ENCODE data around the gene RNF114.

The RNF114 gene

DNA sequence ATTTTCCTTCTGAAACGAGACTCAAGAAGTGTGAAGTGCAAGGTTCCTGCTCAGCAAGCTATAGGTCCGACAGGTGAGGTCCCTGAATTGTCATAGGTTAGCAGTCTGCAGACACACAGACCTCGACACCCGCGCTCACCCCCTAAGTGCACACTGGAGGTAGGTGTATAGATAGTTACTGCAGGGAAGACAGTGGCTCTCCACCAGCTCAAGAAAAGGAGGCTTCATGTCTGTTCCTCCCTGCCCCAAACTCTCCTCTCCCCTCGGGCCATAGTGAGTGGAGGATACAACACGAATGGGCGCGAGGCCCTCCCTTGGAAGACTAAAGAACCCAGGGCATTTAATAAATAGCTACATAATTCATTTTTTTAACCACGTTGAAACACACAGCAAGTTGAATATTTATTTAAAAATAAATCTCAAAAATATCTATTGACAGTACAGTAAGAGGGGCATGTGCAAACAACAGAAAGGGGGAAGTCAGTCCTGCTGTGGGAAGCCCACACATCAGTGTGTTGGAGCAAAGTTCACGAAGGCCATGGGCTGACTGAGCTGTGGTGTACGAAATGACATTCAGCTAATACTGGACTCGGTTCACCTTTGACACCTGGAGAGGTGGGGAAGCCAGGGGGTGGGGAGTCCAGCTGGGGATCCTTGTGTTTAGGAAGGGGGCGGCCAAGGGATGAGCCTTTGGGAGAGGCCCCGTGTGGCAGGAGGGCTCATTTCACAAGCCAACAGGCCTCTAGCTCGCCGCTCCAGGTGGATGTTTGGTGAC is 31.6 kb upstream of the RNF114 start:
- no peak for DNase-seq

DNA sequence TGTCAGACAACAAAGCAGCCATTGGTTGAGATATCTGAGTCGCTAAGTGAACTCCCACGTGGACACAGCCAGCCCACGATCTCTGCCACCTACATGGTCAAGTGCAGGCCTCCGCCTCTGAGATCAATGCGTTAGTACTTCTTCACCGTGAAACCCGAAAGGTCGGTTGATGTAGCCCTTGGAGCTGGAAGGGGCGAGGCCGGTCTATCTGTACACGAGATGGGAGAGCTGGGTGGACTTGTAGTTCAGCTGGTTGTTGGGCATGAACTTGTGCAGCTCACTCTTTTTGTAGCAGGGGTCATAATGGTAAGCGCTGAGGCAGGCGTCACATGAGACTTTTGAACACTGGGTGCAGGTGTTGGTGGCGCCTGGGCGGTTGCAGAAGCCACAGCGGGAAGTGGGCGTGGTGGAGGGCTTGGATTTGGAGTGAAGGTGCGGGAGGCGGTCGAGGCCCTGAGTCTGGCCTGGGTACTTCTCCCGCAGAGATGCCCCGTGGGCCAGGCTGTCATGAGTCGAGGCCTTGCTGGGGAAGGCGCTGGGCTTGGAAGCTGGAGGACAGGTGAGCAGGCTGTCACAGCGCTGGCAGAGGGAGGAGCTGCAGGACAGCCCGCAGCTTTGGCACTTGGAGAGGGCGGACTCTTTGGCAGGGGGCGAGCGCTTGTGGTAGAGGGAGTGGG is 30.6 kb upstream of the RNF114 start:
- no peak for DNase-seq

DNA sequence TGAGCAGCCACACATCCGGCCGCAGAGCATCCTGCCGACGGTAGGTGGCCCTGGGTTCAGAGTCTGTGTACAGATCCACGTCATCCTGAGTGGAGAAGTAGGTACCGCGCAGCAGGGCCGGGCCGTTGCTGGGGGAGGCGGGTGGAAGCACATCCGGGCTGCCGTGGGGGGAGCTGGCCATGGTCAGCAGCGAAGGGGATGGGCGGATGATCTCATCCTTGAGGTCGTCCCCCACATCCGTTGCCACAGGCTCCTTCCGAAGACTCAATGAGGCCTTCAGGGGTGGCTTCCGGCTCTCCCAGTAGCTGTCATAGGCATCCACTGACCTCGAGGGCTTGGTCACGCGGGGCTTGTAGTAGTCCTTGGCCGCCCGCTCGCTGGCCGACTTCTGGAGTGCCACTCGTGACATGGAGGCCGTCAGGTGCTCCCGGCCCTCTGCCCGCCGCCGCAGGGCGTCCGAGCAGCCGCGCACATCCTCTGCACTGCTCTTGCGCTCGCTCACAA is 30.0 kb upstream of the RNF114 start:
- no peak for DNase-seq

DNA sequence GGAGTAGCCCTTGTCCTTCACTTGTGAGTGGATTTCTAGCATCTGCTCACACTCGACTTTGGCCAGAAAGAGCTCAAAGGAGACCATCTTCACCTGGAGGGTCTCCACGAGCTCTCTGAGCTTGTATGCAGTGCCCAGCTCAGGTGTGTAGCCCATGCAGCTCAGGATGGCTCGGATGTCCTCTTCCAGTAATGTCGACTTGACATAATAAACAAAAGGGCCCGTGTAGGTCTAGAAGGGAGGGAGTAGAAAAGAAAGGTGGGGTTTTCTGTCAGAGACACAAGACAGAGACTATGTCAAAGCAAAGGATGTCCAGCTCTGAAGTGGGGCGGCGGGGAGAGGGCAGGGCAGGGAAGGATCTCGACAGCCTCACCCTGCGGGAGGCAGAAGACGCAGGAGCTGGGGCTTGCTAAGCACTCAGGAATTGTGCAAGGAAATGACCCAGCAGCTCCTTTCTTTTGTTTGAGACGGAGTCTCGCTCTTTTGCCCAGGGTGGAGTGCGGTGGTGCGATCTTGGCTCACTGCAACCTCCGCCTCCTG is 29.5 kb upstream of the RNF114 start:
- no peak for DNase-seq

DNA sequence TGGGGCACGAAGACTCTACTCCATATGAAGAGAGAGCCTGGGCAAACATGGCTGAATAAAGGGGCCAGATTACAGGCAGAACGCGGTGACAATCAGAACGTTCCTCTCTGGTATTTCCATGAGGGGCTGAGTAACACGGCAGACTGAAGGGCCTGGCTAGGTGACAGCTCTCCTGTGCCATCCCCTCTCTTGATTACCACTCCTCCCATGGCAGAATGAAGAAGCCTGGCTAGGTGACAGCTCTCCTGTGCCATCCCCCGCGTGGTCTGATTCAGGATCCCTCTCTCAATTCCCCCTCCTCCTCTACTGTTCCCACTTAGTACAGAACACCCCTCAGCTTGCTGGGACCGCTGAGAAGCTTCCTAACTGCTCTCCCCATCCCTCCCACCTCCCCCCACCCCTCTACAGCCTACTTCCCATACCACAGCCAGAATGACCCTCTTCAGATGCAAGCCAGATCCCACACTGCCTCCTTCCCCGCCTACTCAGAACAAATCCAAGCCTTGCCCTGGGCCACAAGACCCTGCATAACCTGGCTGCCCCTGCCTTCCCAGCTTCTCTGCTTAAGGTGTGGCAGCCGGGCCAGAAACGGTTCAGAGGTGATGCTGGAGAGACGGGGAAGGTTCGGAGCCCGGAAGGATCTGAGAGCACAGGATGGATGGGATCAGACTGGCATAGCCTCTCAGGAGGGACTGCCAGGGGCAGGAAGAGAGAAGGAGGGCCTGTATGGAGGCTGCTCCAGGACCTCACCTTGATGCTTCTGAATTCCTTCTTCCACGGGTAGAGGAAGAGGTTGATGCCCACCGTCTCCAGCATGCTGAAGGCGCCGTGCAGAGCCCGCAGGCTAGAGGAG is 28.6 kb upstream of the RNF114 start:
- no peak for DNase-seq

DNA sequence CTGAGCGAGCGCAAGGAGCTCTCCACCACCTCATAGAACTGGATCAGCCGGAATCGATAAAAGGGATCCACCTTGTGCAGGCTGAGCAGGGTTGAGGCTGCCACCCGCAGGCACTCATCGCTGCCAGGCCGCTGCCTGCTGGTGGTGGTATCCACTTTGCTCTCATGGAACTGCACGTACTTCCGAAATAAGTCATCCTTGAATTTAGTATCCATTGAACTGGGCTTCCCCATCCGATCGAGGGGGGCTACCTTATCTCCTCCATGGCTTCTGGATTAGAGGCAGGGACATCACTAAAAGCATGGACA is 28.0 kb upstream of the RNF114 start:
- no peak for DNase-seq

DNA sequence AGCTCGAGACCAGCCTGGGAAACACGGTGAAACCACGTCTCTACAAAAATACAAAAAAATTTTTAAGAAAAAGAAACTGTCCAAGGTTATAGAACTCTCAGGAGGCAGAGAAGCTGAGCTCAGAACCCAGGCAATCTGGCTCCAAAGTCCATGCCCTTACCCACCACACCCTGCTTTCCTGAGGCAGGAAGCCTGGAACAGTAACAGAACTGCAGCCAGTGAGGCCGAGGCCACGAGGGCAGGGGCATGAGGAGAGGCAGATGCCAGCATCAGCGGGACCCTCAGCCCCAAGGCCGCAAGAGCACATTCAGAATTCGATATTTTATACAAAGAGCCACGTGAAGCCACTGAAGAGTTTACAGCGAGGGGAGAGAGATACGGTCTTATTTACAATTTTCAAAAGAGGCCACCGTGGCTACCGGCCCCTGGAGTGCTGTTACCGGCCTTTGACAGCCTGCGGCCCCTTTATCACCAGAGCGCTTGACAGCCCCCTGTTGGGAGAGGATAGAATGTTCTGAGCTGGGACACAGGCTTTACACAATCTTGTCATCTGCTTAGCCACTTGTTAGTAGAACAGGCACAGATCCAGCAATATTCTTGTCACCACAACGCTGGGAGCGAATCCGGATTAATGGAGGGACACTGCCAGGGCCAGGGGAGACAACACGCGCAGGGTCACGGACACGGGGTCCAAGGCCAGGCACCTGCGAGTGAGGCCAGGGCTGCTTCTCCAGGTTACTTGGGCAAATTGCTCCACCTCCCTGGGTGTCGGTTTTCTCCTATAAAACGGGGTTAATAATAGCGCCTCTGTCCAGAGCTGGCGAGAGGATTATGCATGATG is 26.5 kb upstream of the RNF114 start:
- no peak for DNase-seq

DNA sequence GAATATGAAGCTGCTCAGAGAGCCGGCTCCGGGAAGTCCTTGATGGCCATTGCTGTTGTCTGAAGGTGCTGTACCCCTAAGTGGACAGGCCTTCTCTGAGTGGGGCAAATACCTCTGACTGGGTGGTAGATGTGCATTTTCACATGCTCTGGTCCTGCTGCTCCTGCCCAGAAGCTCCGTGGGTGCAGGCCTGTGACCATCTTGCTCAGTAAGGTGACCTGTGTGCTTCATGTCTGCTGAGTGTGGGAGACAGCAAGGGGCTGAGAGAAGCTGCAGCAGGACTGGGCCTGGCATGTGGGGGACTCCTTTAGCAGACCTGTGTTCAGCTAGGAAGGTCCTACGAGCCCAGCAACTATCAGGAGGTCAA is 25.9 kb upstream of the RNF114 start:
- DNase-seq: no peak

DNA sequence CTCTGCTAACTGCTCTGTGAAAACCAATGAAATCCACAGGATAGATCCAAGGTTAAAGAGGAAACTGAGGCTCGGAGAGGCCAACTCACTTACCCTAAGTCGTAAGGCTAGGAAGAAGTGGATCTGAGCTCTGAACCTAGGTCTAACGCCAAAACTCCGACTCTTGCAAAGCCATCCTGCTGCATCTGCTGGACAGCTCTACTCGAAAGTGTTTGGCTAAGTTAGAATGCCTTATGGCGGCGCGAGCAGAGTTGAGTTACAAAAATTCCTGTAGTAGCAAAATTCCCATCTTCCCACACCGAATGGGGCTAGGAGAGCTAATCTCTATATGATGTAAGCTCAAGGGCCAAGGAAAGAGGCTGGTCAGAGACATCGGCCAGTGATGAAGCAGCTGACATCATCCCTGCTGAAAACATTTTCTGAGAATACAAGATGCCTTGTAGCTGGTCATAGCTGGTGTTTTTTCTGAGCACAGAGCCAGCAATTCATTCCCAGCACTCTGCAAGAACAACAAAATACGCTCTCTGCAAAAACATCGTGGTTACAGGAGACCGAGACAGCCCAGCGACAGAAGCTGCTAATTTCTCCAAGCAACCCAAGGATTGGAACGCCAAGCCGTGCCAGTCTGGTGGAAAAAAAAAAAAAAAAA is 22.7 kb upstream of the RNF114 start:
- DNase-seq: no peak

DNA sequence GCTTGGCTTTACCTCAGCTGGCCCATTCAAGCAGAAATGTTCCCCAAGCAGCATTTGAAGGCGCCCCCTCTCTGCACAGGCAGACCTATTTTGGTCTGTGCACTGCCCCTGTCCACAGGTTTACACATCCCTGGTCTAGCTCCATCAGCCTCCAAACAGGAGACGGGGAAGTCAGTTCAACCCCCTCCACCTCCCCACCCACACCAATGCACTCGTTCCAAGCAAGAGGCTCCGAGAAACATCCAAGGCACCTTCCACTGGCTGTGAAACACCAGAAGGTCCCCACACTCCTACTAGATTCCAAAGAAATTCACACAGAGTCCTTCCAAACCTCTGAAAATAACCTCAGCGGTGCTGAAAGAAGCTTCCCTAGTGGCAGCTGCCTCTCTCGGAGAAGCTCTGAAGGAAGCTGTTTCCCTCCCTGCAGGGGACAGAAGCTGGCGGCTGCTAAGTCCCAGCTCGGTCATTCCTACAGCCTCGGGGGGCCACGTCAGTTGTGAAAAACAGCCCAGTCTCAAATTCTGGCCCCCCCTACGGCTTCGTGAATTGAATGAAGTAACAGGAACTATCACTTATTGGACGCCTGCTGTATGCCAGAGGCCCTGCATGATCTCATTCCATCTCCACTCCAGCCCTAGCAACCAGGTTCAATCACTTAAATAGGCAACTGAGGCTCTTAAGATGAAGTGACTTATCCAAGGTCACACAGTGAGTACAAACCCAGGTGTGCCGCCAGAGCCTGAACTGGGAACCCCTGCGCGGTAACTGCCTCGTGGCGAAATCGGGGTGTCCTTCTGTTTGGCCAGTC is 21.7 kb upstream of the RNF114 start:
- peak in 1 of 2 experiments; percentile 21 for DNase-seq

DNA sequence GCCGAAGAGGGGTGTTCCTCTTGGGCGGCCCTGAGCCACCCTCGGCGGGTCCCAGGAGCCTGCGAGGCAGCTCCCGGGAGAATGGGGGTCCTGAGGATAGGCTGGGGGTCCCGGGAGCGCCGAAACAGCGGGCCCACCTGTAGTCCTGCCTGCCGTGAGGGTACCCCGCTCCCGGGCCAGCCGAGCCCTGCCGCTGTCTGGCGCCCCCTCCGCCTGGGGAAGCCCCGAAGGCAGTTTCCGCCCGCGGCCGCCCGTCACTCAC is 21.1 kb upstream of the RNF114 start:
- DNase-seq: no peak

DNA sequence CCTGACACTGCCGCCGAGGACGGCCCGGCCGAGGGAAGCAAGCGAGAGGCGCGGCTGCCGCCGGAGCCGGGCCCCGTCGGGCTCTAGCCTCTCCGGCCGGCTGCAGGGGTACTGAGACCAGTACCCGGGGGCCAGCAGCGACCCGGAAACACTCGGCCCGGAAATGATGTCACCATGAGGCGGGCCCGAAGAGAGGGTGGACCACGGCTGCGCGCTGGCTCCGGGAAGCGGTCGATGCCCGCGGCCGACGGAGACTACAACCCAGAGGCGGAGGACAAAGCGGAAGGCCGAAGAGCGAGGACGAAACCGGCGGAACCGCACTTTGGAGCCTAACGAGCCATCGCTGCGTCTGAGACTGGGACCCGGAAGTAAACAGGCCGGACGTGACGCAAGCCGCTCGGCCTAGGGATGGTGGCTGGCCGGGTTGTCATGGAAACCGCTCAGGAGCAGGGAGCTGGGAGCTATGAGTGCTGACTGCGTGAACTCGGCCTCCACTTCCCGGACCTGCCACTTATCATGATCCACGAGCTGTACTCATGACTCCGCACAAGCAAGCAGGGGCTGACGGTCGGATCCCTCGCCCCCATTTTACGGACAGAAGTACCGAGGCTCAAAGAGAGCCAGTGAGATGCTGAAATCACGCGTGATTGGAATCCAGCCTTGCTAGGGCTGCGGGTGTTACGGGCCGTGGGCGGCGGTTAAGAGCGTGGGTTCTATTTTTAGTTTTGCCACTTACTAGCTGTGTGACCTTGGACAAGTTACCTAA is 20.6 kb upstream of the RNF114 start, which contains the start of gene SPATA2:
Gene SPATA2, minus strand, starts transcription at position 150 of the 766 bp plus-strand sequence. CDS start 7,039 bp downstream, outside the sequence.
- peak; percentile 95 for DNase-seq

DNA sequence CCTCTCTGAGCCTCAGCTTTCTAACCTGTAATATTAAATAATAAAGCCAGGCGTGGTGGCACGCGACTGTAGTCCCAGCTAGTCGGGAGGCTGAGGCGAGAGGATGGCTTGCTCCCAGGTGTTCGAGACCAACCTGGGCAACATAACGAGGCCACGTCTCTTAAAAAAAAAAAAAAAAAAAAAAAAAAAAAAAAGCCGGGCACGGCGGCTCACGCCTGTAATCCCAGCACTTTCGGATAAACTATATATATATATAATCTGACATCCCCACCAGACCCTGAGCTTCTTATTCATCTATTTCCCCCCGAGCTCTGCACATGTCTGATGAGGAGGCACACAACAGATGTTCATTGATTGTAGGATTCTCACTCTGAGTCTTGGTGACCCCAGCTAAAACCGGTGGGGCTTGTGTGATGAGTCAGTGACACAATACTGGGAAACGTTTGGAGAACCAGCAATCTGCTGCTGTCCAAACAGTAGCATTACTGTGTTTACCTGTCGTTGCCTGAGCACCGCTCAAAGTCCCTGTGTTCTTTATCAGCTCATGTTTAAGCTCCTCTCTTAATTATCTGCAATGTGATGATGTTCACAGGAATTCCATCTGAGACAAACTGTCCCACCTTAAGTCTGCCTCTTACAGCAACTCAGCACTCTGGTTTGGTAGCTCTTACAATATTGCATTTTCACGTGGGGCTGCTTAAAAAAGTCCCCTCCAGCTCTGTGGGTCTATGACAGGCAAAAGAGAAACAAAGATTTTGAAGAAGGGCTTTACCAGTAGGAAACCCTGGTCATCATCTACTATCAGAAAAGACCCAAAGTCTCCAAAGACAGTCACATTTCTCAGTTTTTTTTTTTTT is 19.8 kb upstream of the RNF114 start:
- DNase-seq: peak in 1 of 2 experiments; percentile 41

DNA sequence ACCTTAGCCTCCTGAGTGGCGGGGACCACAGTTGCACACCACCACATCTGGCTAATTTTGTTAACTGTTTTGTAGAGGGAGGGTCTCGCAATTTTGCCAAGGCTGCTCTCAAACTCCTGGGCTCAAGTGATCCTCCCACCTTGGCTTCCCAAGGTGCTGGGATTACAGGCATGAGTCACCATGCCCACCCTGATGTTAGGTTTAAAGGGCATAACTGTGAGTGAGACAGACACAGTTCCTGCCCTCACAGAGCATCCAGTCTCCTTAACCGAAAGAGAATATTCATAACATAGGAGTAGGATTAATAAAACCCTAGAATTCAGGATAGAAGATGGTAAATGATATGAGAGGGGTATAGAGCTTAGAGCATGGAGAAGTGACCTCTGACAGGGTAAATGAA is 17.8 kb upstream of the RNF114 start:
- DNase-seq: no peak

DNA sequence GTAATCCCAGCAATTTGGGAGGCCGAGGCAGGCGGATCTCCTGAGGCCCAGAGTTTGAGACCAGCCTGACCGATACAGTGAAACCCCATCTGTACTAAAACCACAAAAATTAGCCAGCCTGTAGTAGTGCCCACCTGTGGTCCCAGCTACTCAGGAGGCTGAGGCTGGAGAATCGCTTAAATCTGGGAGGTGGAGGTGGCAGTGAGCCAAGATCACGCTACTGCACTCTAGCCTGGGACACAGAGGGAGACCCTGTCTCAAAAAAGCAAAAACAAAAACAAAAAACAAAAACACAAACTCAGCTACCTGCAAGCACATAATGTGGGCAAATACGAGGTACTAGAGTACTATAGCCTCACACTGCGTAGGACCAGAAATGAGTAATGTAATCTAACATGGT is 17.2 kb upstream of the RNF114 start:
- DNase-seq: no peak

DNA sequence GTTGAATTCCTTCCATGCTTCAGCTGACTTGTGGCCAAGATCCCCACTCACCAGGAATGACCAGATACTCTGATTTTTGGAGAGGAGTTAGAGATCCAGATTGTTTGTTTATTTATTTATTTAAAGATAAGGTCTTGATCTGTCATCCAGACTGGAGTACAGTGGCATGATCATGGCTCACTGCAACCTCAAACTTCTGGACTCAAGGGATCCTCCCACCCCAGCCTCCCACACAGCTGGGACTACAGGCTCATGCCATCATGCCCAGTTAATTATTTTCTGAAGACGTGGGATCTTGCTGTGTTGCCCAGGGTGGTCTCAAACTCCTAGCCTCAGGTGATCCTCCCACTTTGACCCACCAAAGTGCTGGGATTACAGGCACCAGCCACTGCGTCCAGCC is 16.7 kb upstream of the RNF114 start:
- DNase-seq: no peak

DNA sequence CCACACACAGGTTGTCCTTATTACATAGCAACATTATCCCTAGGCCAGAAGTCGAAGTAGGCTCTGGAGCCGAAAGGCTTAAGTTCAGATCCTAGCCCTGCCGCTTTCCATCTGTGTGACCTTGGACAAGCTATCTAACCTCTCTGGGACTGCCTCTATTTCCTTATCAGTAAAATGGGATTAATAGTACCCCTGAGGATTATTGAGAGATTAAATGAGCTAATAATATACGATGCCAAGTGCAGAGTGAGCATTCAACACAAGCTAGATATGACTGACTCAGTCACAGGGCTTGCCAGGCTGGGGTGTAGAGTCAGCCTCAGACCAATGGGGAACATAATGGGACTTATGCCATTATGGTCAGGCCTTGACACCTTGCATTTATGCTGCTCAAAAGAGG is 11.9 kb upstream of the RNF114 start:
- no peak for DNase-seq

DNA sequence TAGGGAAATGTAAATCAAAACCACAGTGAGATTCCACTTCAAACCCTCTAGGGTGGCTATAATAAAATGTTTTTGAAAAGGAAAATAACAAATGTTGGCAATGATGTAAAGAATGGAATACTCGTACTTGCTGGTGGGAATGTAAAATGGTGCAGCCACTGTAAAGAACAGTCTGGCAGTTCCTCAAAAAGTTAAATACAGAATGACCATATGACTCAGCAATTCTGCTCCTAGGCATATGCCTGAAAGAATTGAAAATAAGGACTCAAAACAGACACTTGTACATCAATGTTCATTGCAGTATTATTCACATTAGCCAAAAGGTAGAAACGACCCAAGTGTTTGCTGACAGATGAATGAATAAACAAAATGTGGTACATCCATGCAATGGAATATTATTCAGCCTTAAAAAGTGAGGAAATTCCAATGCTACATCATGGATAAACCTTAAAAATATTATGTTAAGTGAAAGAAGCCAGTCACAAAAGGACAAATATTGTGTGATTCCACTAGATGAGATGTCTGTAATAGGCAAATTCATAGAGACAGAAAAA is 10.2 kb upstream of the RNF114 start:
- no peak for DNase-seq

All from activated CD4-positive, alpha-beta T cell treated with anti-CD3 and anti-CD28 coated beads, Interleukin-2, amount 50 U/mL, for 48 hours (primary cell).